Thyroid gland (tissue), 4 donors: ENCODE measurements around the gene TNRC6B.

Experiments
- POLR2A ChIP-seq, 2 donors: fragments of 450-650 bp; IDR thresholded peaks; one replicate each; pipeline ENCODE4 v1.6.1; 2017; ENCODE audit warnings: antibody characterized with exemption in 2 of 2, mild to moderate bottlenecking in 2 of 2, moderate library complexity in 1 of 2
- TF ChIP-seq, protein P1 (sequence below), 6 experiments: fragments of 200-600 bp in 3 of 6; fragments of 450-650 bp in 3 of 6; sonication (generic) in 3 of 6; IDR thresholded peaks; one replicate each; pipeline ENCODE4 v1.5.1; 2016 to 2019; ENCODE audit warnings: antibody characterized with exemption in 6 of 6, mild to moderate bottlenecking in 2 of 6, inconsistent platforms in 1 of 6, moderate library complexity in 1 of 6

GRCh38 chr22:40210818-40211217 is 33.1 kb downstream of the TNRC6B start:
- TF ChIP-seq, protein P1, sequence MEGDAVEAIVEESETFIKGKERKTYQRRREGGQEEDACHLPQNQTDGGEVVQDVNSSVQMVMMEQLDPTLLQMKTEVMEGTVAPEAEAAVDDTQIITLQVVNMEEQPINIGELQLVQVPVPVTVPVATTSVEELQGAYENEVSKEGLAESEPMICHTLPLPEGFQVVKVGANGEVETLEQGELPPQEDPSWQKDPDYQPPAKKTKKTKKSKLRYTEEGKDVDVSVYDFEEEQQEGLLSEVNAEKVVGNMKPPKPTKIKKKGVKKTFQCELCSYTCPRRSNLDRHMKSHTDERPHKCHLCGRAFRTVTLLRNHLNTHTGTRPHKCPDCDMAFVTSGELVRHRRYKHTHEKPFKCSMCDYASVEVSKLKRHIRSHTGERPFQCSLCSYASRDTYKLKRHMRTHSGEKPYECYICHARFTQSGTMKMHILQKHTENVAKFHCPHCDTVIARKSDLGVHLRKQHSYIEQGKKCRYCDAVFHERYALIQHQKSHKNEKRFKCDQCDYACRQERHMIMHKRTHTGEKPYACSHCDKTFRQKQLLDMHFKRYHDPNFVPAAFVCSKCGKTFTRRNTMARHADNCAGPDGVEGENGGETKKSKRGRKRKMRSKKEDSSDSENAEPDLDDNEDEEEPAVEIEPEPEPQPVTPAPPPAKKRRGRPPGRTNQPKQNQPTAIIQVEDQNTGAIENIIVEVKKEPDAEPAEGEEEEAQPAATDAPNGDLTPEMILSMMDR (IDR thresholded peaks at IDR 0.05), result no peak
- TF ChIP-seq POLR2A (IDR thresholded peaks at IDR 0.05), result no peak
